HL-60/S4 (cell line): ENCODE measurements around the gene OXSR1.

Experiments used
- in situ Hi-C: fragments of 300-500 bp; cut with MboI; formaldehyde crosslinking; loops from 2 replicates; pipeline ENCODE4 v1.14.3; 2022; ENCODE audit warnings: low sequenced_read_pairs

The OXSR1 gene

GRCh38 chr3:38164952-38165721 is at the start of gene OXSR1:
Gene OXSR1, plus strand, starts transcription at chr3:38165537. Its CDS starts 340 bp downstream, at chr3:38165877.
- in situ Hi-C loops = no loop called here

GRCh38 chr3:38115645-38116427 is 49.5 kb upstream of the OXSR1 start:
- in situ Hi-C loops = no loop called here

GRCh38 chr3:38116471-38117162 is 48.7 kb upstream of the OXSR1 start:
- in situ Hi-C loops = no loop called here

- in situ Hi-C loops = no loop called here
These were observed 48.1 kb upstream of the OXSR1 start for GRCh38 chr3:38117163-38117716.

- in situ Hi-C loops = no loop called here
These were observed 47.5 kb upstream of the OXSR1 start for GRCh38 chr3:38117748-38118420.

GRCh38 chr3:38118421-38119247 is 46.7 kb upstream of the OXSR1 start:
- in situ Hi-C loops = no loop called here

GRCh38 chr3:38119248-38119544 is 46.1 kb upstream of the OXSR1 start:
- in situ Hi-C loops = no loop called here

- in situ Hi-C loops = loop anchor here (10.0 kb wide), 1 partner anchor 365 kb away; no protein-coding TSS in a partner anchor
These were observed 45.3 kb upstream of the OXSR1 start for GRCh38 chr3:38119821-38120692.

- in situ Hi-C loops = loop anchor here (10.0 kb wide), 1 partner anchor 364 kb away; no protein-coding TSS in a partner anchor
These were observed 44.5 kb upstream of the OXSR1 start for GRCh38 chr3:38120693-38121450.

GRCh38 chr3:38121451-38121831 is 43.9 kb upstream of the OXSR1 start:
- in situ Hi-C loops = loop anchor here (10.0 kb wide), 1 partner anchor 363 kb away; no protein-coding TSS in a partner anchor

- in situ Hi-C loops = loop anchor here (10.0 kb wide), 1 partner anchor 363 kb away; no protein-coding TSS in a partner anchor
These were observed 43.4 kb upstream of the OXSR1 start for GRCh38 chr3:38121832-38122461.

- in situ Hi-C loops = loop anchor here (10.0 kb wide), 1 partner anchor 362 kb away; no protein-coding TSS in a partner anchor
These were observed 42.5 kb upstream of the OXSR1 start for GRCh38 chr3:38122712-38123290.

GRCh38 chr3:38124324-38125122 is 40.8 kb upstream of the OXSR1 start:
- in situ Hi-C loops = loop anchor here (10.0 kb wide), 1 partner anchor 360 kb away; no protein-coding TSS in a partner anchor

GRCh38 chr3:38125305-38126120 is 39.8 kb upstream of the OXSR1 start:
- in situ Hi-C loops = loop anchor here (10.0 kb wide), 1 partner anchor 359 kb away; no protein-coding TSS in a partner anchor
